GM12865 (cell line): ENCODE results near the gene COL6A3.

ENCODE experiments used
- DNase-seq: peaks from one replicate; pipeline ENCODE4 v3.0.0; 2010; ENCODE audit warnings: low read depth
- H3K4me3 ChIP-seq: 2 replicates; pipeline ENCODE4 v1.5.1; 2011; ENCODE audit warnings: mild to moderate bottlenecking, low read depth, low read length, control low read depth
- CTCF ChIP-seq: IDR thresholded peaks from 2 replicates; pipeline ENCODE4 v1.5.1; 2011; ENCODE audit warnings: low read length, control low read depth, low read depth, inconsistent platforms; ENCODE audit not compliant: insufficient read depth; ENCODE audit errors: missing control alignments

The COL6A3 gene

GRCh38 chr2:237283131-237283928, 130.6 kb downstream of the COL6A3 start:
- no peak overlapping the region for H3K4me3 ChIP-seq
- no peak for TF ChIP-seq CTCF
- DNase-seq, result no peak

- H3K4me3 ChIP-seq, result no peak overlapping the region
- no peak for TF ChIP-seq CTCF
Measured at GRCh38 chr2:237282568-237283128, 131.3 kb downstream of the COL6A3 start.

GRCh38 chr2:237281836-237282306, 132.1 kb downstream of the COL6A3 start:
- TF ChIP-seq CTCF, result no peak
- no peak for DNase-seq
- no peak overlapping the region for H3K4me3 ChIP-seq

More at GRCh38 chr2:237282568-237283128, 131.3 kb downstream of the COL6A3 start:
- no peak for DNase-seq

GRCh38 chr2:237280939-237281338, 133.0 kb downstream of the COL6A3 start:
- TF ChIP-seq CTCF, result no peak
- no peak overlapping the region for H3K4me3 ChIP-seq
- no peak for DNase-seq

GRCh38 chr2:237280229-237280628, 133.7 kb downstream of the COL6A3 start:
- H3K4me3 ChIP-seq, result no peak overlapping the region
- DNase-seq, result no peak
- TF ChIP-seq CTCF, result no peak

- no peak overlapping the region for H3K4me3 ChIP-seq
- TF ChIP-seq CTCF, result no peak
- DNase-seq, result no peak
Measured at GRCh38 chr2:237279012-237279768, 134.8 kb downstream of the COL6A3 start.
